Breast epithelium (tissue), 3 donors: ENCODE results near the gene PLD1.

Experiments used
- CTCF ChIP-seq, 3 donors: fragments of 450-650 bp; IDR thresholded peaks; one replicate each; pipeline ENCODE4 v1.5.1; 2016 to 2017; ENCODE audit warnings: antibody characterized with exemption in 3 of 3, mild to moderate bottlenecking in 3 of 3, moderate library complexity in 3 of 3
- POLR2A ChIP-seq: fragments of 450-650 bp; IDR thresholded peaks from one replicate; pipeline ENCODE4 v1.6.1; 2016; ENCODE audit warnings: antibody characterized with exemption, mild to moderate bottlenecking, moderate library complexity
- POLR2AphosphoS5 ChIP-seq, 3 donors: sonication (generic); formaldehyde crosslinking; IDR thresholded peaks; one replicate each; pipeline ENCODE4 v1.6.1; 2017; ENCODE audit warnings: antibody characterized with exemption in 3 of 3

DNA sequence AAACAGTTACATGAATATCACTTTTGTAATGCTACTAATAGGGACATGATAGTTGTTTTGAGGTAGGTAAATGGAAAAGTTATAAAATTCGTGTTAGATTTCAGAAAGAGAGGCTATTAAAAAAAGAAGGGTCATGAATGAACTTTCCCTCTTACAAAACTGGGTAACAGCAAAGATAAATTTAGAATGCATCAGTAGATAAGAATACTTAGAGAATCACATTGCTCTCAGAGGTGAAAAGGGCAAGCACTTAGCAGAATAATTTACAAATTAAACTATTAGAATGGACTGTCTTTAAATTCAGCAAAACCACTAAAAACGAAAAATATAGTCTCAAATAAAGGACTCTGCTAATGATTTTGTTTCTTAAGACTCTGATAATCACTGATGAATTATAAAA, 167.2 kb downstream of the PLD1 start:
- TF ChIP-seq CTCF (IDR thresholded peaks at IDR 0.05) (no peak), POLR2A (no peak), POLR2AphosphoS5 (IDR thresholded peaks at IDR 0.05) (no peak)
